IMR-90 (cell line): Measurements from ENCODE around the gene MRM2. TPM values are rescaled to one million over a fixed set of nuclear protein-coding genes. Genes with fewer than 3 reads are reported as not detected.

Experiments used
- ATAC-seq: fragments of 200-7000 bp; cut with Tn5 transposase; 2 replicates; pipeline ENCODE4 v1.9.1; 2020; ENCODE audit warnings: low read depth, mild to moderate bottlenecking, moderate library complexity
- BruUV-seq: library from RNA; stranded (reverse); fragments of 400-500 nt; replicated peaks from 2 replicates; lab custom pipeline; 2021; lab: Mats Ljungman, UMichigan
- CTCF ChIA-PET: fragments of 300-600 bp; formaldehyde crosslinking; extraction: SDS; loops from one replicate; lab custom pipeline; 2021; ENCODE audit warnings: antibody characterized with exemption; lab: Yijun Ruan, JAX
- POLR2A ChIA-PET: fragments of 300-600 bp; sonication (Branson Sonifier 250); formaldehyde crosslinking; loops from one replicate; lab custom pipeline; 2022; ENCODE audit warnings: antibody characterized with exemption; ENCODE audit not compliant: unreplicated experiment; lab: Charles Lee
- DNase-seq: peaks from one replicate; pipeline ENCODE4 v3.0.0; 2013
- H2AFZ ChIP-seq: replicated peaks from 2 replicates; pipeline ENCODE3; 2013; ENCODE audit warnings: low read length, mild to moderate bottlenecking; ENCODE audit not compliant: poor library complexity
- H2AK5ac ChIP-seq: 2 replicates; pipeline ENCODE4 v1.6.1; 2013; ENCODE audit warnings: low read depth, low read length, inconsistent platforms
- H2AK9ac ChIP-seq: replicated peaks from 2 replicates; pipeline ENCODE3; 2013; ENCODE audit warnings: mild to moderate bottlenecking, low read depth, low read length, moderate library complexity; ENCODE audit not compliant: poor library complexity
- H2BK120ac ChIP-seq: 2 replicates; pipeline ENCODE4 v1.6.1; 2013; ENCODE audit warnings: low read depth, low read length, inconsistent platforms
- H2BK15ac ChIP-seq: 3 replicates; pipeline ENCODE4 v1.6.1; 2013; ENCODE audit warnings: low read depth, low read length, inconsistent platforms
- H2BK20ac ChIP-seq: 2 replicates; pipeline ENCODE4 v1.6.1; 2013; ENCODE audit warnings: low read depth, mild to moderate bottlenecking, inconsistent platforms, low read length, moderate library complexity
- H2BK5ac ChIP-seq: 2 replicates; pipeline ENCODE4 v1.6.1; 2013; ENCODE audit warnings: mild to moderate bottlenecking, low read depth, low read length, inconsistent platforms; ENCODE audit not compliant: poor library complexity, severe bottlenecking
- H3K14ac ChIP-seq: replicated peaks from 2 replicates; pipeline ENCODE4 v1.6.1; 2013; ENCODE audit warnings: low read depth, low read length, inconsistent platforms
- H3K18ac ChIP-seq: 2 replicates; pipeline ENCODE4 v1.6.1; 2013; ENCODE audit warnings: low read depth, low read length, control low read depth
- H3K23ac ChIP-seq: 2 replicates; pipeline ENCODE4 v1.6.1; 2013; ENCODE audit warnings: low read depth, low read length, inconsistent platforms
- H3K27ac ChIP-seq: 2 replicates; pipeline ENCODE4 v1.5.1; 2013; ENCODE audit warnings: mild to moderate bottlenecking, control low read depth, low read length; ENCODE audit not compliant: insufficient read depth
- H3K27me3 ChIP-seq: 2 replicates; pipeline ENCODE4 v1.6.1; 2013; ENCODE audit warnings: low read length; ENCODE audit not compliant: control insufficient read depth, insufficient read depth
- H3K36me3 ChIP-seq: 2 replicates; pipeline ENCODE4 v1.6.1; 2013; ENCODE audit warnings: low read length, mixed read lengths; ENCODE audit not compliant: control insufficient read depth, insufficient read depth
- H3K4ac ChIP-seq: 2 replicates; pipeline ENCODE4 v1.6.1; 2013; ENCODE audit warnings: low read depth, low read length, inconsistent platforms
- H3K4me1 ChIP-seq: 2 replicates; pipeline ENCODE4 v1.6.1; 2013; ENCODE audit warnings: low read length, mixed read lengths; ENCODE audit not compliant: control insufficient read depth, insufficient read depth
- H3K4me2 ChIP-seq: 2 replicates; pipeline ENCODE4 v1.6.1; 2013; ENCODE audit warnings: low read depth, mild to moderate bottlenecking, control low read depth, low read length, moderate library complexity
- H3K4me3 ChIP-seq: 2 replicates; pipeline ENCODE4 v1.5.1; 2013; ENCODE audit warnings: low read depth, mild to moderate bottlenecking, control low read depth, low read length, moderate library complexity; ENCODE audit not compliant: insufficient read depth
- H3K56ac ChIP-seq: 2 replicates; pipeline ENCODE4 v1.6.1; 2013; ENCODE audit warnings: low read length, inconsistent platforms; ENCODE audit not compliant: insufficient read depth; ENCODE audit errors: extremely low read depth
- H3K79me1 ChIP-seq, 2 experiments: 2 replicates each; pipeline ENCODE4 v1.6.1; 2013; ENCODE audit warnings: low read length in 2 of 2, inconsistent platforms in 1 of 2, low read depth in 1 of 2
- H3K9ac ChIP-seq: 2 replicates; pipeline ENCODE4 v1.6.1; 2013; ENCODE audit warnings: low read depth, low read length, control low read depth
- H3K9me1 ChIP-seq: 2 replicates; pipeline ENCODE4 v1.6.1; 2013; ENCODE audit warnings: low read length, inconsistent platforms; ENCODE audit not compliant: insufficient read depth
- H3K9me3 ChIP-seq: 2 replicates; pipeline ENCODE4 v1.6.1; 2013; ENCODE audit warnings: low read length; ENCODE audit not compliant: control insufficient read depth, insufficient read depth
- H4K20me1 ChIP-seq: 2 replicates; pipeline ENCODE4 v1.6.1; 2013; ENCODE audit warnings: low read length, inconsistent platforms; ENCODE audit not compliant: insufficient read depth
- H4K5ac ChIP-seq: 2 replicates; pipeline ENCODE4 v1.6.1; 2013; ENCODE audit warnings: mild to moderate bottlenecking, low read depth, low read length, control low read depth
- H4K8ac ChIP-seq, 2 experiments: 2 replicates each; pipeline ENCODE4 v1.6.1; 2013; ENCODE audit warnings: low read depth in 2 of 2, low read length in 2 of 2, control low read depth in 1 of 2, inconsistent platforms in 1 of 2
- H4K91ac ChIP-seq: 2 replicates; pipeline ENCODE4 v1.6.1; 2013; ENCODE audit warnings: low read depth, low read length, inconsistent platforms; ENCODE audit not compliant: insufficient read depth
- BHLHE40 ChIP-seq: fragments of 150-350 bp; IDR thresholded peaks from 2 replicates; pipeline ENCODE4 v1.6.1; 2016; ENCODE audit warnings: mild to moderate bottlenecking, low read depth, low read length
- CEBPB ChIP-seq: IDR thresholded peaks from 2 replicates; pipeline ENCODE4 v1.6.1; 2012; ENCODE audit warnings: low read depth, low read length, improper control_type of control experiment
- CHD1 ChIP-seq: IDR thresholded peaks from 2 replicates; pipeline ENCODE4 v1.6.1; 2012; ENCODE audit warnings: low read depth, low read length, improper control_type of control experiment
- FOS ChIP-seq: fragments of 150-350 bp; IDR thresholded peaks from 2 replicates; pipeline ENCODE4 v1.6.1; 2016; ENCODE audit warnings: low read depth, low read length
- MAFK ChIP-seq: IDR thresholded peaks from 2 replicates; pipeline ENCODE4 v1.6.1; 2012; ENCODE audit warnings: low read depth, low read length, improper control_type of control experiment
- MAZ ChIP-seq: IDR thresholded peaks from 2 replicates; pipeline ENCODE4 v1.6.1; 2012; ENCODE audit warnings: low read depth, mild to moderate bottlenecking, low read length, improper control_type of control experiment, moderate library complexity, borderline replicate concordance
- MXI1 ChIP-seq: IDR thresholded peaks from 2 replicates; pipeline ENCODE4 v1.6.1; 2012; ENCODE audit warnings: low read depth, mild to moderate bottlenecking, low read length, moderate library complexity, borderline replicate concordance
- NFE2L2 ChIP-seq: fragments of 150-350 bp; IDR thresholded peaks from 2 replicates; pipeline ENCODE4 v1.6.1; 2016; ENCODE audit warnings: low read depth, mild to moderate bottlenecking, low read length
- POLR2A ChIP-seq: IDR thresholded peaks from 2 replicates; pipeline ENCODE4 v1.6.1; 2012; ENCODE audit warnings: mild to moderate bottlenecking, low read depth, low read length
- RAD21 ChIP-seq: IDR thresholded peaks from 2 replicates; pipeline ENCODE4 v1.6.1; 2012; ENCODE audit warnings: low read length, improper control_type of control experiment
- RCOR1 ChIP-seq: IDR thresholded peaks from 2 replicates; pipeline ENCODE4 v1.6.1; 2012; ENCODE audit warnings: mild to moderate bottlenecking, low read length, improper control_type of control experiment; ENCODE audit not compliant: insufficient replicate concordance
- RFX5 ChIP-seq: IDR thresholded peaks from 2 replicates; pipeline ENCODE4 v1.8.0; 2012; ENCODE audit warnings: low read depth, mild to moderate bottlenecking, low read length, moderate library complexity
- SMC3 ChIP-seq: fragments of 150-350 bp; IDR thresholded peaks from 2 replicates; pipeline ENCODE4 v1.6.1; 2016; ENCODE audit warnings: low read depth, mild to moderate bottlenecking, antibody characterized with exemption, low read length, moderate library complexity
- WGBS, 2 experiments: methylation state at CpG; one replicate each; pipeline versions ENCODE4 v1.1.5 to v1.1.7; 2013; ENCODE audit warnings: missing lambda C conversion rate in 2 of 2; ENCODE audit not compliant: insufficient read length in 1 of 2; ENCODE audit errors: extremely low coverage in 2 of 2; 5-methylcytosine and 5-hydroxymethylcytosine counted together
- dilution Hi-C: fragments of 300-500 bp; cut with HindIII; formaldehyde crosslinking; loops from one replicate; pipeline ENCODE4 v1.14.3; 2018; ENCODE audit warnings: low sequenced_read_pairs; ENCODE audit not compliant: unreplicated experiment
- in situ Hi-C: fragments of 300-500 bp; cut with MboI; formaldehyde crosslinking; loops from 3 replicates; pipeline ENCODE4 v1.14.3; 2019; ENCODE audit warnings: low sequenced_read_pairs, inconsistent platforms, mixed read lengths
- intact Hi-C: fragments of 100-400 bp; cut with micrococcal nuclease; formaldehyde crosslinking; loops from 2 replicates; pipeline ENCODE4 v1.10.0; 2022
- polyA plus RNA-seq, 3 experiments: library from polyadenylated mRNA; depleted of rRNA; stranded (reverse); fragments of >200 nt; gene quantifications; 2 replicates each; pipeline ENCODE4 v1.2.3, GENCODE V29; 2012; ENCODE audit warnings: low replicate concordance in 1 of 3
- total RNA-seq: library from RNA; depleted of rRNA; stranded (reverse); fragments of >200 nt; gene quantifications from 2 replicates; pipeline ENCODE4 v1.2.3, GENCODE V29; 2012
- TF ChIP-seq, protein P1 (sequence below): conservative IDR thresholded peaks from 2 replicates; pipeline ENCODE4 v1.5.1; 2012; ENCODE audit warnings: mild to moderate bottlenecking, low read depth, low read length, improper control_type of control experiment
- TF ChIP-seq, protein P2 (sequence below): fragments of 150-350 bp; IDR thresholded peaks from 2 replicates; pipeline ENCODE4 v1.6.1; 2016; ENCODE audit warnings: low read depth, mild to moderate bottlenecking, low read length, moderate library complexity, borderline replicate concordance
- TF ChIP-seq, protein P3 (sequence below): fragments of 150-350 bp; IDR thresholded peaks from 2 replicates; pipeline ENCODE4 v1.6.1; 2017; ENCODE audit warnings: mild to moderate bottlenecking, antibody characterized with exemption, low read length, low read depth

The MRM2 gene
- total and polyA plus RNA-seq, 2 of the 4 experiments (the other 2 are of a cell fraction), result 19.1 to 23.8 TPM

DNA sequence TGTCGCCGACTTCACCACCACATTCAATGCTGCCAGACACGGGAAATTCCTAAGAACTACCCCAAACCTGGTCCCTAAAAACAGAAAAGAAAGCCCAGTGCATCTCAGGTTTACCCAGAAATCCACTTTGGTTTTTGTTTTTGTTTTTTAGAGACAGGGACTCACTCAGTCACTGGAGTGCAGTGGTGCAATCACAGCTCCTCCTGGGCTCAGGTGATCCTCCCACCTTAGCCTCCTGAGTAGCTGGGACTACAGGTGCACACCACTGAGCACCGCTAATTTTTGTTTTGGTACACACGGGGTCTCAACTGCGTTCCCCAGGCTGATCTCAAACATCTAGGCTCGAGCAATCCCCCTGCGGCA lies 32.1 kb downstream of the MRM2 start:
- in situ Hi-C loops, result loop anchor here (10.0 kb wide), 2 partner anchors 555 to 635 kb away; partner anchors contain the start of gene PSMG3
- H3K18ac ChIP-seq, result no peak overlapping the region
- H4K5ac ChIP-seq, result no peak overlapping the region

More for the DNA sequence above, 32.1 kb downstream of the MRM2 start:
- H3K36me3 ChIP-seq, result peaks cover 40% of the 10 kb centered on the region
- DNase-seq, result no peak
- H2BK5ac ChIP-seq, result no peak overlapping the region
- dilution Hi-C loops (no loop called here), intact Hi-C loops (loop anchor here (1.0 to 10.0 kb wide), 3 partner anchors 105 to 631 kb away; no protein-coding TSS in a partner anchor)
- H2BK20ac ChIP-seq, result no peak overlapping the region
- no peak overlapping the region for H2AFZ ChIP-seq
- CTCF ChIA-PET, result no interaction called here
- POLR2A ChIA-PET, result no interaction called here
- BruUV-seq, result no TSS peak
- H3K9me3 ChIP-seq, result no peaks in the 10 kb centered on the region
- no peak overlapping the region for H2AK5ac ChIP-seq
- TF ChIP-seq SMC3 (no peak), MXI1 (no peak), RAD21 (no peak), CEBPB (no peak), MAFK (no peak), RCOR1 (no peak), RFX5 (no peak), NFE2L2 (no peak), POLR2A (no peak), FOS (no peak), CHD1 (no peak), MAZ (no peak), BHLHE40 (no peak)
- TF ChIP-seq, protein P1, sequence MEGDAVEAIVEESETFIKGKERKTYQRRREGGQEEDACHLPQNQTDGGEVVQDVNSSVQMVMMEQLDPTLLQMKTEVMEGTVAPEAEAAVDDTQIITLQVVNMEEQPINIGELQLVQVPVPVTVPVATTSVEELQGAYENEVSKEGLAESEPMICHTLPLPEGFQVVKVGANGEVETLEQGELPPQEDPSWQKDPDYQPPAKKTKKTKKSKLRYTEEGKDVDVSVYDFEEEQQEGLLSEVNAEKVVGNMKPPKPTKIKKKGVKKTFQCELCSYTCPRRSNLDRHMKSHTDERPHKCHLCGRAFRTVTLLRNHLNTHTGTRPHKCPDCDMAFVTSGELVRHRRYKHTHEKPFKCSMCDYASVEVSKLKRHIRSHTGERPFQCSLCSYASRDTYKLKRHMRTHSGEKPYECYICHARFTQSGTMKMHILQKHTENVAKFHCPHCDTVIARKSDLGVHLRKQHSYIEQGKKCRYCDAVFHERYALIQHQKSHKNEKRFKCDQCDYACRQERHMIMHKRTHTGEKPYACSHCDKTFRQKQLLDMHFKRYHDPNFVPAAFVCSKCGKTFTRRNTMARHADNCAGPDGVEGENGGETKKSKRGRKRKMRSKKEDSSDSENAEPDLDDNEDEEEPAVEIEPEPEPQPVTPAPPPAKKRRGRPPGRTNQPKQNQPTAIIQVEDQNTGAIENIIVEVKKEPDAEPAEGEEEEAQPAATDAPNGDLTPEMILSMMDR, result no peak
- TF ChIP-seq, protein P2, sequence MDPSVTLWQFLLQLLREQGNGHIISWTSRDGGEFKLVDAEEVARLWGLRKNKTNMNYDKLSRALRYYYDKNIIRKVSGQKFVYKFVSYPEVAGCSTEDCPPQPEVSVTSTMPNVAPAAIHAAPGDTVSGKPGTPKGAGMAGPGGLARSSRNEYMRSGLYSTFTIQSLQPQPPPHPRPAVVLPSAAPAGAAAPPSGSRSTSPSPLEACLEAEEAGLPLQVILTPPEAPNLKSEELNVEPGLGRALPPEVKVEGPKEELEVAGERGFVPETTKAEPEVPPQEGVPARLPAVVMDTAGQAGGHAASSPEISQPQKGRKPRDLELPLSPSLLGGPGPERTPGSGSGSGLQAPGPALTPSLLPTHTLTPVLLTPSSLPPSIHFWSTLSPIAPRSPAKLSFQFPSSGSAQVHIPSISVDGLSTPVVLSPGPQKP, result no peak
- TF ChIP-seq, protein P3, sequence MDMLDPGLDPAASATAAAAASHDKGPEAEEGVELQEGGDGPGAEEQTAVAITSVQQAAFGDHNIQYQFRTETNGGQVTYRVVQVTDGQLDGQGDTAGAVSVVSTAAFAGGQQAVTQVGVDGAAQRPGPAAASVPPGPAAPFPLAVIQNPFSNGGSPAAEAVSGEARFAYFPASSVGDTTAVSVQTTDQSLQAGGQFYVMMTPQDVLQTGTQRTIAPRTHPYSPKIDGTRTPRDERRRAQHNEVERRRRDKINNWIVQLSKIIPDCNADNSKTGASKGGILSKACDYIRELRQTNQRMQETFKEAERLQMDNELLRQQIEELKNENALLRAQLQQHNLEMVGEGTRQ, result no peak
- H2BK15ac ChIP-seq, result no peak overlapping the region
- no peak overlapping the region for H2BK120ac ChIP-seq
- H3K4me3 ChIP-seq, result no peak overlapping the region
- no peak overlapping the region for H4K8ac ChIP-seq
- no peak overlapping the region for H3K4me2 ChIP-seq
- no peak overlapping the region for H3K56ac ChIP-seq
- no peak overlapping the region for H3K14ac ChIP-seq
- H3K4ac ChIP-seq, result no peak overlapping the region
- WGBS, 2 experiments, result no CpG with 5 or more reads among the region's 8 CpGs
- no peak overlapping the region for H3K27ac ChIP-seq
- peaks cover 5% of the 10 kb centered on the region for H3K4me1 ChIP-seq
- no peak overlapping the region for H2AK9ac ChIP-seq
- H4K91ac ChIP-seq, result no peak overlapping the region
- H3K79me1 ChIP-seq, result peaks cover 0 to 6% of the 10 kb centered on the region in 2 experiments; a peak in 1 of 4 replicates
- peaks cover 6% of the 10 kb centered on the region; the same call in 1 of the 2 replicates for H4K20me1 ChIP-seq
- H3K23ac ChIP-seq, result no peak overlapping the region
- peaks cover 9% of the 10 kb centered on the region for H3K9me1 ChIP-seq
- ATAC-seq, result no peak
- H3K27me3 ChIP-seq, result no peaks in the 10 kb centered on the region
- no peak overlapping the region for H3K9ac ChIP-seq
